ENCODE data around the gene NDOR1. TPM values are rescaled to one million over a fixed set of nuclear protein-coding genes. Genes with fewer than 3 reads are reported as not detected.
A peak's percentile ranks its signal among the peaks of the same experiment; 100 is the strongest.

NDOR1 gene
- total and polyA plus RNA-seq, 2 of the 8 experiments (the other 6 are each of a cell fraction or from before 2014, with no cell fraction given): 25.7 to 32.3 TPM

- Histone ChIP-seq H2AFZ (ENCODE audit: low read length) (no peak overlapping the region), H2BK12ac (ENCODE audit: low read depth, low read length) (no peak overlapping the region), H3K79me2 (ENCODE audit: control insufficient read depth in 1 of 2, insufficient read depth in 2 of 2, low read length in 2 of 2) (peaks cover 0 to 24% of the 10 kb centered on the region in 2 experiments; a peak in 1 of 4 replicates), H3K27ac (ENCODE audit: low read depth, low read length) (no peak overlapping the region), H2BK5ac (ENCODE audit: low read depth, low read length) (no peak overlapping the region), H4K20me1 (replicated peaks in 1 of 2; ENCODE audit: control insufficient read depth in 1 of 2, insufficient read depth in 2 of 2, low read length in 2 of 2) (peaks cover 15 to 32% of the 10 kb centered on the region in 2 experiments), H3K36me3 (ENCODE audit: control insufficient read depth in 2 of 4, insufficient read depth in 4 of 4, low read length in 3 of 4) (peaks cover 0 to 4% (median 1%) of the 10 kb centered on the region in 4 experiments; a peak in 2 of 8 replicates), H3K14ac (ENCODE audit: insufficient read length) (no peak overlapping the region), H3K4me2 (ENCODE audit: insufficient read depth in 1 of 2, low read depth in 2 of 2, low read length in 2 of 2) (no peak overlapping the region), H3K4me1 (replicated peaks in 1 of 4; ENCODE audit: control insufficient read depth in 3 of 4, insufficient read depth in 4 of 4, low read length in 3 of 4) (peaks cover 0 to 29% (median 9%) of the 10 kb centered on the region in 4 experiments; a peak in 6 of 7 replicates), H3K23ac (ENCODE audit: insufficient read length) (no peak overlapping the region), H3K27me3 (replicated peaks in 1 of 4; ENCODE audit: control insufficient read depth in 3 of 4, extremely low read depth in 1 of 4, insufficient read depth in 3 of 4, low read length in 3 of 4) (no peaks in the 10 kb centered on the region), H3K9me3 (ENCODE audit: insufficient read depth in 2 of 2, low read depth in 1 of 2, low read length in 1 of 2) (no peaks in the 10 kb centered on the region), H3K79me1 (ENCODE audit: low read depth, low read length) (peaks cover 10% of the 10 kb centered on the region), H3K56ac (replicated peaks; ENCODE audit: insufficient read length, low read depth, low read length) (no peak overlapping the region), H4K91ac (replicated peaks; ENCODE audit: insufficient read length, low read length) (no peak overlapping the region), H2BK20ac (ENCODE audit: low read length) (no peak overlapping the region), H2BK15ac (ENCODE audit: low read length) (no peak overlapping the region), H3K9ac (replicated peaks in 1 of 4; ENCODE audit: extremely low read depth in 1 of 4, low read depth in 3 of 4, low read length in 3 of 4) (no peak overlapping the region), H3K4me3 (ENCODE audit: extremely low read depth in 1 of 4, insufficient read depth in 2 of 4, low read depth in 3 of 4, low read length in 4 of 4) (no peak overlapping the region), H3K18ac (ENCODE audit: extremely low read depth, low read length) (no peak overlapping the region), H4K5ac (ENCODE audit: insufficient read length, low read depth, low read length) (no peak overlapping the region), H3K23me2 (ENCODE audit: low read depth, low read length) (peaks cover 8% of the 10 kb centered on the region; the same call in 1 of the 2 replicates), H2BK120ac (replicated peaks; ENCODE audit: low read depth, low read length) (no peak overlapping the region), H2AK5ac (ENCODE audit: low read depth, low read length) (no peak overlapping the region), H4K8ac (ENCODE audit: extremely low read depth, insufficient read depth, low read length) (peak overlapping the region; percentile 46; the same call in 1 of the 2 replicates), H3K4ac (replicated peaks; ENCODE audit: insufficient read length, low read depth, low read length) (no peak overlapping the region)
- CTCF ChIA-PET (ENCODE audit: partially characterized antibody): interaction anchor here (1.1 to 14.0 kb wide), 5 partner anchors 15 to 62 kb away, joined by 3 to 204 read pairs (median 4); partner anchors contain the start of genes CYSRT1, LRRC26, RNF208 and RNF224
- DNase-seq (ENCODE audit: low read depth in 1 of 2, low spot score in 2 of 2) (no peak), FAIRE-seq (no peak)
- 88% methylated on average over 10 of the region's 10 CpGs; no CpG with 5 or more reads in 1 of the 2 experiments for WGBS, 2 experiments (ENCODE audit: extremely low coverage in 1 of 2, insufficient coverage in 1 of 2, insufficient read length in 1 of 2, insufficient replicate concordance in 2 of 2, low coverage in 1 of 2, low lambda C conversion rate in 2 of 2, missing lambda C conversion rate in 1 of 2)
- POLR2A ChIA-PET (ENCODE audit: partially characterized antibody): interaction anchor here (0.6 to 11.0 kb wide), 7 partner anchors 10 to 67 kb away, joined by 3 to 107 read pairs (median 3); partner anchors contain the start of genes NDOR1, RNF224, TMEM203 and TUBB4B
- no peak for TF ChIP-seq POU5F1 (IDR thresholded peaks at IDR 0.05; ENCODE audit: low read depth, low read length)
- TF ChIP-seq EGR1 (IDR thresholded peaks at IDR 0.05; ENCODE audit: borderline replicate concordance, low read depth, low read length): no peak
- TF ChIP-seq, protein P1, sequence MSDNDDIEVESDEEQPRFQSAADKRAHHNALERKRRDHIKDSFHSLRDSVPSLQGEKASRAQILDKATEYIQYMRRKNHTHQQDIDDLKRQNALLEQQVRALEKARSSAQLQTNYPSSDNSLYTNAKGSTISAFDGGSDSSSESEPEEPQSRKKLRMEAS (IDR thresholded peaks at IDR 0.05): no peak
- TF ChIP-seq USF2 (IDR thresholded peaks at IDR 0.05; ENCODE audit: low read length): no peak
- no peak for TF ChIP-seq TEAD4 (IDR thresholded peaks at IDR 0.05; ENCODE audit: low read depth, low read length)
- TF ChIP-seq NRF1 (IDR thresholded peaks at IDR 0.05; ENCODE audit: low read depth, low read length): no peak
These were observed 13.1 kb upstream of the NDOR1 start for GRCh38 chr9:137192448-137192780.

All from H1 (cell line).